T follicular helper cell (primary cell): ENCODE results near the gene HECTD2.
"Not testable (repeated sequence)": the region's sequence is repeated elsewhere in the genome, so short reads cannot be mapped to it uniquely, and the experiment has no call there.

Source experiments
- DNase-seq: peaks from one replicate; pipeline ENCODE4 v3.0.0-alpha.2; 2020; ENCODE audit warnings: low read depth

HECTD2 gene

GRCh38 chr10:91472911-91473310 is 62.8 kb downstream of the HECTD2 start:
- no peak for DNase-seq

- no peak for DNase-seq
These were observed 63.9 kb downstream of the HECTD2 start for GRCh38 chr10:91474009-91474408.

DNA sequence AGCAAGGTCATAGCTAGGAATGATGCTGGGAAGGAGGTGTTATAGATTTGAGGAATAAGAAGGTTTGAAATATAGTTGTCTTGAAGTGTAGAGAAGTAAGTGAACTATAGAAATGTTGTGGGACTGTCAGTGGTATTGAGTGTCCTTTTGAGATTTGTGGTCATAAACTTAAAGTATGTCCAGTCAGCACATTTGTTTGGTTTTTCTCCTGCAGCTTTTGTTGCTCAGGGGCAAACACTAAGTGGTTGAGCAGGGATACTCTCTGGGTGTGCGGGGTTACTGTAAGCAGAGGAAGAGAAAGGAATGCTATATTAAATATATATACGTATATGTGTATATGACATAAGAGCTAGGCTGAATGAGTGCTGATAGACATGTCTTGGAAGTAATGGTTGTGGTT is 67.1 kb downstream of the HECTD2 start:
- DNase-seq: no peak

DNA sequence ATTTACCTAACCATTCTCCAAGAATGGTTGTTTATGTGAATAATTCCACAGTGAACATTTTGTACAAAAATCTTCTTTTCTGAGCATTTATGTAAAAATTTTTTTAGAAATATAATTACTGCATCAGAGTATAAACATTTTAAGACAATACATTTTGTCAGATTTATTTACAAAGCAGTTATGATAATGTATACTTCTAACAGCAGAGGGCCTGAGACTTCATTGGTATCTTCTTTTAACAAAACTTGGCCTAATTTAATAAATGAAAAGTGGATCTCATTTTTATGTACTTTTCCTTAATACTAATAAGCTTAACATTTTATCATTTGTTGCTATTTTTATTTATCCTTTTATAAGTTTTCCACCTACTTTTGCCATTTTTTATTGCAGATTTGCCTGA is 69.4 kb downstream of the HECTD2 start:
- DNase-seq: no peak

DNA sequence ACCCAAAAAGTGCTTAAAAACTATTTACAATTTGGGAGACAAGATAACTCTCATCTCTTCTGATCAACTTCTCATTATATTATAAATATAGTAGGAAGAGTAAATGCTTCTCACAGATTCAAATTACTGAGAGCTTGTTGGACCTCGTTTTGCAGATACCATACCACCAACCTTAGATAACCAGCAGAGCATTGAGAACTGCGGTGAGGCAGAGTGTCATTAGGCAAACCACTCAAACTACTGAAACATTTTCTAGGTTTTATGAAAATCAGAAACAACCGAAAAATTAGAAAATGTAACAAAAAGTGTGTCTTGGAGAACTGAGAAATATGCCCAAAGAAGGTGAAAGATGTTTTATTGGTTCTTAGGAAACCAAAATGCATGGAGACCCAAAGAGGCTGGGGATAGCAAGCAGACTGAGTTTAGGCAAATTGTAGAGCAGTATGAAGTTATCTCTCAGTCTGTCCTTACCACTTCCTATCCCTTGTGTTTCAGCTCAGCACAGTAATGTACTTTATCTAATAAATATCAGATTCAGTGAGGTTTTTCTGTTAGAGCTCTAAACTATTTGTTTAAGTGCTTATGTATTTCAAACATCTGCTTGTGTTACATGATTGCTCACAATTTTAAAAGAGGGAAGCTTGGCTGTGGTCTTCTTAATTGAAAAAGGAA is 77.9 kb downstream of the HECTD2 start:
- no peak for DNase-seq

DNA sequence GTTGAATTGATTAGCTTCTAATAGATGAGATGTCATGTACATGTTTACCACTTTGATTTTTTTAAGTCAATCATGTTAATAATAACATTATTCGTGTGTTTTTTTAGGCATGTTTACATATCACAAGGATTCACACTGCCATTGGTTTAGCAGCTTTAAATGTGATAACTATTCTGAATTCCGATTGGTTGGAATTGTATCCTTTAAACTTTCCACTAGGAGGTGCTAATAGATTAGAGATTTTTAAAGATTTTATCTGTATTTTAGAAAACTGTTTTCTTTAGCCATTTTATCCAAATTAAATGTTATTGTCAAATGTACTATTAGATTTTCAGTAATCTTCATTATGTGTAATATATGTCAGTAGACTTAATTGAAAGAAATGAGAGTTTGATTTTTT is 83.2 kb downstream of the HECTD2 start:
- no peak for DNase-seq

DNA sequence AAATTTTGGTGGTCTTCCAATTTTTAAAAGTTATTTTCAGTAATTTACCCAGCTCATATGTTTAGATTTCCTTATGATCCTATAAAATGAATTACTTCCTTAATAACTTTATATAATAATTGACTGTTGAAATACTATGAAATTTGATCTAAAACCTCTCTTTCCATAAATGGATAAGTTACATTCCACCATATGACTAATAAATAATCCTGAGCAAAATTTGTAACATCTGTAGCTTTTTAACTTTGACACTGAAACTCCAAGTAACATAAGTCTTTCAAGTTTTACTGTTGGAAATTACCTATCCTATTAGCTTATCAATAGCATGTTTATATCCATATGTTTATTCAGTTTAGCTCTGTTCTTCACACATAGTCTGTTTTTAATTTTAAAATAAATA is 85.3 kb downstream of the HECTD2 start:
- DNase-seq: no peak

GRCh38 chr10:91496016-91496415 is 85.9 kb downstream of the HECTD2 start:
- no peak for DNase-seq

- DNase-seq: no peak
These were observed 101.6 kb downstream of the HECTD2 start for GRCh38 chr10:91511549-91512330.

GRCh38 chr10:91512458-91512857 is 102.3 kb downstream of the HECTD2 start:
- no peak for DNase-seq

GRCh38 chr10:91513598-91514424 is 103.7 kb downstream of the HECTD2 start:
- no peak for DNase-seq

DNA sequence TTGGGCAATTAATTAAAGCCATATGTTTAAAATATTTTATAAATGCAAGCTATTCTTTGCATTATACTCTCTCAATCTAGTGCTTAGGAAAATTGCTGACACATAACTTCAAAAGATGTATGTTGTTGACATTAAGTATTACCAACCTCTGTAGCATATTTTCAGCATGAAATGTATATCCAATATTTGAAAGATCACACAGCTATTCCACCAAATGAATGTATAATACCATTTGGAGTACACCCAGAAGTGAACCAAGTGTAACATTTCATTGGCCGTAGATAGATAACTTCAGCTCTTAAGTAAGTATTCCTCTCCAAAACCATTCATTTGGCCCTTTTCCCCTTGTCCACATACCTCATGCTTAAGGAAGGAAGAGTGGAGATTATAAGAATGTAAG is 104.6 kb downstream of the HECTD2 start:
- DNase-seq: no peak

DNA sequence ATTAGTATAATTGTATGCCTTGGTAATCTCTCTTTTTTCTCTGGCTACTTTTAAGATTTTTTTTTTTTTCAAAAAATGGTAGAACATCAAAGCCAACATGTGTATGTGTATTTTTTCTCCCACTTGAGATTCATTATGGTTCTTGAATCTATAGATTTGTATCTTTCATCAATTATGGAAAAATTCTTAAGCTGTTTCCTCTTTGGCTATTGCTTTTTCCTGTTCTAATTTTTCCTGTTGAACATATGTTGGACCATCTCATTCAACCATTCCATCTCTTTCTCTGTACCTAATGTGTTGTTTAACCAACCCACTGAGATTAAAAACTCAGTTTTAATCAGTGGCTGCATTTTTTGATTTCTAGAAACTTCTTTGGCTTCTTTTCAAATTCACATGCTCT is 107.2 kb downstream of the HECTD2 start:
- DNase-seq: no peak

DNA sequence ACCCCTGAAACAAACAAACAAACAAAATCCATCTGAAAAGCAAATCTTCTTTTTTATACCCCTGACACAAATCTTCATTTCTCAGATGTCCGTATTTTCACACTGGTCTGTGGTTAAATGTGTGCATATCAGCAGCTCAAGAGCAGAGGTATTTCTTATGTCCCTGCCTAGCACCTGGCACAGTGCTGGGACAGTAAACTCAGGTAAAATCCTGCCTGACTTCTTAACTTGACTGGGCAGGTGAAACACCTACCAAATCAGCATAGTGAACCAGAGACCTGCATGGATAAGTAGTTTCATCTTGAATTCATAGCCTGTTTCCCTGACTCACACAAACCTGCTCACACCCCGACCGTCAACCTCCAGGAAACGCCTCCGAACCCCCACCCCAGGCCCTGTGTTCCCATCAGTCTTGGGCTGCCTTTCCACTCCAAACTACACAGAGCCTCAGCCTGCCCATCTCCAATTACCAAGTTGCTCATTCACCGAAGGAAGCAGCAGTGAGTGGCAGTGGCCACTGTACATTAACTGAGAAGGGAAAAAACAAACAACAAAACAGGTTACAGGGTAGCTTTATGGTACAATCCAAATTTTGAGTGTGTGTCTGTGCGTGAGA is 109.9 kb downstream of the HECTD2 start:
- no peak for DNase-seq

GRCh38 chr10:91520661-91521060 is 110.5 kb downstream of the HECTD2 start:
- DNase-seq: no peak

DNA sequence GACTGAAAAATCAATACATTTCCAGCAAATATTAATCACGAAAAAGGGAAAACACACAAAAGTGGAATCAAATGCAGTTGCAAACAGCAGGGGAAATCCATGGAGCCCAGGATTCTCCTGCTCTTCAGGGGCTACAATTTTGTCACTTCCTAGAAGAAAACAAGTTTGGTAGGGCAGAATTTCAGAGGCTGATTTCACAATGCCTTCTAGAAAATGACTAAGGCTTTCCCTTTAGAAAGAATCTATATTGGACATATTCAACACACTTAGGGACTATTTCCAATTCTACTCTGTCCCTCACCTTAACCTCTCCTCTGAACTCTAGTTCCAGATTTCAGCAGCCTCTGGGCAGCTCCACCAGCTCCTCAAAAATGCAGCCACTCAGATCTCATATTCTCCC is 111.3 kb downstream of the HECTD2 start:
- no peak for DNase-seq

- DNase-seq: no peak
These were observed 116.0 kb downstream of the HECTD2 start for GRCh38 chr10:91525896-91526712.

- no peak for DNase-seq
These were observed 117.9 kb downstream of the HECTD2 start for GRCh38 chr10:91528080-91528479.

GRCh38 chr10:91528768-91529167 is 118.6 kb downstream of the HECTD2 start:
- no peak for DNase-seq

DNA sequence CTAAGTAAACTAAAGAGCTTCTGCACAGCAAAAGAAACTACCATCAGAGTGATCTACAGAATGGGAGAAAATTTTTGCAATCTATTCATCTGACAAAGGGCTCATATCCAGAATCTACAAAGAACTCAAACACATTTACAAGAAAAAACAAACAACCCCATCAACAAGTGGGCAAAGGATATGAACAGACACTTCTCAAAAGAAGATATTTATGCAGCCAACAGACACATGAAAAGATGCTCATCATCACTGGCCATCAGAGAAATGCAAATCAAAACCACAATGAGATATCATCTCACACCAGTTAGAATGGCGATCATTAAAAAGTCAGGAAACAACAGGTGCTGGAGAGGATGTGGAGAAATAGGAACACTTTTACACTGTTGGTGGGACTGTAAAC is 124.6 kb downstream of the HECTD2 start:
- DNase-seq: not testable (repeated sequence)

- no peak for DNase-seq
These were observed 126.0 kb downstream of the HECTD2 start for GRCh38 chr10:91536111-91536510.
